Lower leg skin (tissue), 4 donors: ENCODE measurements around the gene RPL18A. TPM values are rescaled to one million over a fixed set of nuclear protein-coding genes. Genes with fewer than 3 reads are reported as not detected.

ENCODE experiments used
- DNase-seq, 2 donors: peaks; one replicate each; pipeline ENCODE4 v3.0.0-alpha.2; 2019; ENCODE audit warnings: low spot score in 2 of 2
- H3K4me3 ChIP-seq: fragments of 200-600 bp; sonication (generic); 2 replicates; pipeline ENCODE4 v1.5.1; 2017; ENCODE audit warnings: mild to moderate bottlenecking, low read depth; ENCODE audit not compliant: poor library complexity, severe bottlenecking
- CTCF ChIP-seq, 3 donors: fragments of 450-650 bp; IDR thresholded peaks; one replicate each; pipeline ENCODE4 v1.5.1; 2016; ENCODE audit warnings: antibody characterized with exemption in 3 of 3, mild to moderate bottlenecking in 3 of 3, moderate library complexity in 2 of 3
- POLR2A ChIP-seq, 2 donors: fragments of 450-650 bp; IDR thresholded peaks; one replicate each; pipeline ENCODE4 v1.6.1; 2016 to 2017; ENCODE audit warnings: antibody characterized with exemption in 2 of 2, mild to moderate bottlenecking in 1 of 2, moderate library complexity in 1 of 2
- WGBS, 2 donors: methylation state at CpG; one replicate each; pipeline ENCODE4 v1.1.5; 2018; 5-methylcytosine and 5-hydroxymethylcytosine counted together
- intact Hi-C: fragments of 100-400 bp; cut with DNase I; formaldehyde crosslinking; loops from one replicate; pipeline ENCODE4 v1.15.0; 2023; ENCODE audit warnings: low total_unique reads
- total RNA-seq, 4 donors: library from RNA; depleted of rRNA; stranded (reverse); fragments of >200 nt; gene quantifications; one replicate each; pipeline ENCODE4 v1.1.0, GENCODE V29; 2016

The RPL18A gene
- total RNA-seq, 4 donors from 2014 or later = 2,094 to 3,301 (median 2,396) TPM

GRCh38 chr19:17821190-17821589 is 38.5 kb upstream of the RPL18A start, which contains the start of gene INSL3:
INSL3 (minus strand) TSS chr19:17821519; CDS start chr19:17821506, 13 bp downstream.
- TF ChIP-seq CTCF (IDR thresholded peaks at IDR 0.05) (no peak), POLR2A (IDR thresholded peaks at IDR 0.05) (no peak)
- 59 to 76% methylated on average over 29 to 34 of the region's 34 CpGs for WGBS, 2 donors
- no peak within 1 kb of the TSS for H3K4me3 ChIP-seq
- intact Hi-C loops = no loop called here
- DNase-seq = no peak

- no peak overlapping the region for H3K4me3 ChIP-seq
- no peak for DNase-seq
- no peak for TF ChIP-seq POLR2A (IDR thresholded peaks at IDR 0.05)
- no peak for TF ChIP-seq CTCF (IDR thresholded peaks at IDR 0.05)
- intact Hi-C loops = no loop called here
- 64 to 69% methylated on average over 7 to 8 of the region's 8 CpGs for WGBS, 2 donors
These were observed 35.4 kb upstream of the RPL18A start for GRCh38 chr19:17824339-17824738.

GRCh38 chr19:17826508-17827056 is 33.1 kb upstream of the RPL18A start:
- intact Hi-C loops = no loop called here
- WGBS, 2 donors = 81 to 91% methylated on average over 13 of the region's 13 CpGs
- DNase-seq = no peak
- H3K4me3 ChIP-seq = no peak overlapping the region
- TF ChIP-seq CTCF (IDR thresholded peaks at IDR 0.05) (no peak), POLR2A (IDR thresholded peaks at IDR 0.05) (no peak)

- DNase-seq = no peak
- TF ChIP-seq POLR2A (IDR thresholded peaks at IDR 0.05) = no peak
- TF ChIP-seq CTCF (IDR thresholded peaks at IDR 0.05) = no peak
- 23 to 24% methylated on average over 29 of the region's 29 CpGs for WGBS, 2 donors
- H3K4me3 ChIP-seq = no peak overlapping the region
- intact Hi-C loops = no loop called here
These were observed 29.7 kb upstream of the RPL18A start for GRCh38 chr19:17829855-17830566.

- TF ChIP-seq POLR2A (IDR thresholded peaks at IDR 0.05) = no peak
- no peak for TF ChIP-seq CTCF (IDR thresholded peaks at IDR 0.05)
- intact Hi-C loops = no loop called here
- H3K4me3 ChIP-seq = no peak overlapping the region
- WGBS, 2 donors = 20 to 25% methylated on average over 24 to 50 of the region's 50 CpGs
- peak in 1 of 2 donors; percentile 87 for DNase-seq
These were observed 28.9 kb upstream of the RPL18A start for GRCh38 chr19:17830567-17831418.
